Trophoblast cell (in vitro differentiated cells and primary cell): Measurements from ENCODE around the gene PRAMEF4.
A peak's percentile ranks its signal among the peaks of the same experiment; 100 is the strongest.
"Not testable (repeated sequence)": the region's sequence is repeated elsewhere in the genome, so short reads cannot be mapped to it uniquely, and the experiment has no call there.

ENCODE experiments used
- DNase-seq, 2 donors: peaks; one replicate each; pipeline ENCODE4 v3.0.0-alpha.2; 2016
- H2AFZ ChIP-seq: 2 replicates; pipeline ENCODE4 v1.6.1; 2013; ENCODE audit warnings: low read length, moderate library complexity, mild to moderate bottlenecking; ENCODE audit not compliant: insufficient read depth, poor library complexity
- H2AK5ac ChIP-seq: 2 replicates; pipeline ENCODE4 v1.6.1; 2013; ENCODE audit warnings: mild to moderate bottlenecking, low read length
- H2BK120ac ChIP-seq: 2 replicates; pipeline ENCODE4 v1.6.1; 2013; ENCODE audit warnings: low read length, mild to moderate bottlenecking, moderate library complexity; ENCODE audit not compliant: insufficient read depth, poor library complexity
- H2BK12ac ChIP-seq: 2 replicates; pipeline ENCODE4 v1.6.1; 2013; ENCODE audit warnings: mild to moderate bottlenecking, low read length, moderate library complexity
- H2BK5ac ChIP-seq: 2 replicates; pipeline ENCODE4 v1.6.1; 2013; ENCODE audit warnings: low read length, low read depth, moderate library complexity, mild to moderate bottlenecking; ENCODE audit not compliant: poor library complexity
- H3K14ac ChIP-seq: 2 replicates; pipeline ENCODE4 v1.6.1; 2013; ENCODE audit warnings: mild to moderate bottlenecking, low read length
- H3K18ac ChIP-seq: 2 replicates; pipeline ENCODE4 v1.6.1; 2013; ENCODE audit warnings: mild to moderate bottlenecking, low read length
- H3K23ac ChIP-seq: 2 replicates; pipeline ENCODE4 v1.6.1; 2013; ENCODE audit warnings: low read length
- H3K27ac ChIP-seq: 2 replicates; pipeline ENCODE4 v1.5.1; 2013; ENCODE audit warnings: low read depth, mild to moderate bottlenecking, inconsistent platforms, low read length, moderate library complexity
- H3K27me3 ChIP-seq: 2 replicates; pipeline ENCODE4 v1.6.1; 2013; ENCODE audit warnings: inconsistent platforms, mild to moderate bottlenecking, low read length, moderate library complexity; ENCODE audit not compliant: insufficient read depth
- H3K36me3 ChIP-seq, 2 experiments: 1 replicate in 1 of 2; 2 replicates in 1 of 2; pipeline ENCODE4 v1.6.1; 2013; ENCODE audit warnings: low read length in 2 of 2, mild to moderate bottlenecking in 2 of 2, moderate library complexity in 1 of 2; ENCODE audit not compliant: insufficient read depth in 2 of 2, control insufficient read depth in 1 of 2
- H3K4ac ChIP-seq: 2 replicates; pipeline ENCODE4 v1.6.1; 2013; ENCODE audit warnings: low read depth, mild to moderate bottlenecking, low read length, moderate library complexity
- H3K4me1 ChIP-seq, 2 experiments: 1 replicate in 1 of 2; 2 replicates in 1 of 2; pipeline ENCODE4 v1.6.1; 2013; ENCODE audit warnings: low read length in 2 of 2, mild to moderate bottlenecking in 2 of 2, moderate library complexity in 1 of 2; ENCODE audit not compliant: insufficient read depth in 2 of 2, control insufficient read depth in 1 of 2
- H3K4me2 ChIP-seq: 2 replicates; pipeline ENCODE4 v1.6.1; 2013; ENCODE audit warnings: inconsistent platforms, mild to moderate bottlenecking, low read length, moderate library complexity
- H3K4me3 ChIP-seq: 2 replicates; pipeline ENCODE4 v1.5.1; 2013; ENCODE audit warnings: mild to moderate bottlenecking, low read depth, low read length, inconsistent platforms
- H3K79me1 ChIP-seq: one replicate; pipeline ENCODE4 v1.6.1; 2013; ENCODE audit warnings: low read length
- H3K79me2 ChIP-seq: 2 replicates; pipeline ENCODE4 v1.6.1; 2013; ENCODE audit warnings: low read length, mild to moderate bottlenecking; ENCODE audit not compliant: control insufficient read depth, insufficient read depth, poor library complexity
- H3K9ac ChIP-seq: 2 replicates; pipeline ENCODE4 v1.6.1; 2013; ENCODE audit warnings: mild to moderate bottlenecking, low read length
- H3K9me3 ChIP-seq: 2 replicates; pipeline ENCODE4 v1.6.1; 2013; ENCODE audit warnings: low read depth, mild to moderate bottlenecking, control low read depth, inconsistent platforms, low read length; ENCODE audit not compliant: insufficient read depth
- H4K12ac ChIP-seq: 2 replicates; pipeline ENCODE4 v1.6.1; 2013; ENCODE audit warnings: low read depth, mild to moderate bottlenecking, low read length, moderate library complexity
- H4K8ac ChIP-seq: 2 replicates; pipeline ENCODE4 v1.6.1; 2013; ENCODE audit warnings: low read depth, mild to moderate bottlenecking, low read length, moderate library complexity
- H4K91ac ChIP-seq: one replicate; pipeline ENCODE4 v1.6.1; 2013; ENCODE audit warnings: low read depth, mild to moderate bottlenecking, low read length, moderate library complexity
- WGBS: extraction: QIAGEN DNeasy Blood & Tissue Kit; methylation state at CpG from one replicate; pipeline ENCODE4 v1.1.7; 2013; ENCODE audit warnings: missing lambda C conversion rate; ENCODE audit not compliant: insufficient read length, insufficient coverage; ENCODE audit errors: extremely low coverage; 5-methylcytosine and 5-hydroxymethylcytosine counted together

PRAMEF4 gene

DNA sequence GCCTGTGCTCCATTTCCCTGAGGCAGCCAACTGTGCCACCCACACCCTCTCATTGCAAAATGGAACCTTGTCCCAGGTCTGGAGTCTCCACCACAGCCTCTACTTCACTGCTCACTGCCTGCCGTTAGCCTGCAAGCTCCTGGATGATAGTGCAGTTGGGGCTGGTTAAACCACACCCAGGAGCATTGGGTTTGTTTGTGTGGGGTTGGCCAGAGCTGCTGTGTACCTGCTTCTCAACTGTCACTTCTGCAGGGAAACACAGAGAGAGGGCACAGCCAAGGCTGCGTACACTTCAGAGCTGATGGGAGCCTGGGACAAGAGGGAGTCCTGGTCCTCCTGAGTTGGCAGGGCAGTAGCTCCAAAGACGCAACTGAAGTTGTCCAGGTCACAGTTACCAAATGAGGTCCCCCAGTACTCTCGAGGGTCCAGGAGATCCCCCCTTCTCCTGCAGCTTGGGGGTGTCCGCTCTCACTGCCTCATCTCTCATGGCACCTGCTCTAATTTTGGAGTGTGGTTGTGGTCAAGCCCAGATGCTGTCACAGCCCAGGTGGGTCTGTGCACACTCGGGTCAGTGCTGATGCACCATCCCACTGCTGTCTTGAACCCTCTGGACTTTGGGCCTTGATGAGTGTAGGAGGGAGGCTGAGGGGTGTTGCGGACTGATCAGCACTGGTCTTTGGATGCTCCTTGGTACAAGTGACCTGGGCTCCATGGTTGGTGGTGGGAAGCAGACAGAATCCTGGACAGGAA lies 22.7 kb downstream of the PRAMEF4 start:
- DNase-seq, H2AFZ ChIP-seq, H3K79me1 ChIP-seq, H2BK12ac ChIP-seq, H2BK120ac ChIP-seq, H3K14ac ChIP-seq, H3K18ac ChIP-seq, H3K9ac ChIP-seq, H4K12ac ChIP-seq, H4K8ac ChIP-seq, H3K27ac ChIP-seq, H3K4me1 ChIP-seq, H3K36me3 ChIP-seq, H3K4ac ChIP-seq, H4K91ac ChIP-seq, H3K79me2 ChIP-seq, H3K27me3 ChIP-seq, H3K23ac ChIP-seq, H3K4me2 ChIP-seq, H2BK5ac ChIP-seq, H3K4me3 ChIP-seq, H2AK5ac ChIP-seq: not testable (repeated sequence)
- WGBS: no CpG with 5 or more reads among the region's 7 CpGs
- H3K9me3 ChIP-seq: peaks cover 10% of the 10 kb centered on the region

DNA sequence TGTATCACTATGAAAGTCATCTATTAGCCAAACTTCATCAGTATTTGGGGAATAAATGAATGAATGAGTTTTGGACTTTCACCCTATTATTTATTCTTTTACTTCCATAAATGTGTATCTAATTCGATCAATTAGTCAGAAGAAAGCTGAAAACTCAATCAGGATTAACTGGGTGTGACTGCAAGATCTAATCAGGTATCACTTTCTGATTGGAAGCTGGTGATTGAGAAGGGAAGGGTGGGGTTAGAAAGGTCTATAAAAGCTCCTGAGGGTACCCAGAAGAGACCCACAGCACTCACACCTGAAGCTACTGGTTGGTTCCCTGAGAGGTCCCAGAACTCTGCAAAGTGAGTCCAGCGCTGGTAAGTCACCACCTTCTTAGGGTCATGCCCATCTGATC lies 29.2 kb downstream of the PRAMEF4 start, which contains the start of gene PRAMEF2:
Gene PRAMEF2 (plus strand): TSS at position 301 of the 400 bp plus-strand sequence. CDS start 1,924 bp downstream, outside the sequence.
- H3K9ac ChIP-seq, H3K9me3 ChIP-seq, H3K27me3 ChIP-seq, DNase-seq, H2BK12ac ChIP-seq, H3K79me2 ChIP-seq, H4K8ac ChIP-seq, H3K4me3 ChIP-seq, H4K91ac ChIP-seq, H4K12ac ChIP-seq, H3K36me3 ChIP-seq, H2BK5ac ChIP-seq, H3K4me2 ChIP-seq, H3K18ac ChIP-seq, H3K27ac ChIP-seq, H3K79me1 ChIP-seq, H2AFZ ChIP-seq, H3K23ac ChIP-seq, H3K4ac ChIP-seq, H2AK5ac ChIP-seq, H3K14ac ChIP-seq, H3K4me1 ChIP-seq, H2BK120ac ChIP-seq: not testable (repeated sequence)
- no CpG with 5 or more reads among the region's 2 CpGs for WGBS

DNA sequence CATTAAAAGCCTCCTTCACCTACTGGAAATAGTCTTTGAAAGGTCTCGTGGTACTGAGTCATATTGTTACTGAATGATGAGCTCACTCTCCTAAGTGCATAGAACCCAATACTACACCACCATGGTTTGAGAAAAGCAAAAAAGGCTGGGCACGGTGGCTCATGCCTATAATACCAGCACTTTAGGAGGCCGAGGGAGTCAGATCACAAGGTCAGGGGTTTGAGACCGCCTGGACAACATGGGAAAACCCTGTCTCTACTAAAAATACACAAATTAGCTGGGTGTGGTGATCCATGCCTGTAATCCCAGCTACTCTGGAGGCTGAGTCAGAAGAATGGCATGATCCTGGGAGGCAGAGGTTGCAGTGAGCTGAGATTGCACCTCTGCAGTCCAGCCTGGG lies 34.2 kb downstream of the PRAMEF4 start:
- H3K18ac ChIP-seq: no peak overlapping the region
- no peak overlapping the region for H4K91ac ChIP-seq
- H2BK120ac ChIP-seq: no peak overlapping the region
- H3K4me1 ChIP-seq: no peaks in the 10 kb centered on the region
- no peak overlapping the region for H3K4me3 ChIP-seq
- H2BK12ac ChIP-seq: no peak overlapping the region
- H2AK5ac ChIP-seq: no peak overlapping the region
- H3K14ac ChIP-seq: no peak overlapping the region
- H3K9ac ChIP-seq: no peak overlapping the region
- no peaks in the 10 kb centered on the region for H3K79me1 ChIP-seq
- peaks cover 9% of the 10 kb centered on the region for H3K9me3 ChIP-seq
- H3K79me2 ChIP-seq: no peaks in the 10 kb centered on the region
- no peak overlapping the region for H3K27ac ChIP-seq
- DNase-seq: peak; percentile 25 to 27
- H2BK5ac ChIP-seq: no peak overlapping the region
- H4K12ac ChIP-seq: no peak overlapping the region
- no CpG with 5 or more reads among the region's 4 CpGs for WGBS
- no peak overlapping the region for H3K4ac ChIP-seq
- H3K4me2 ChIP-seq: no peak overlapping the region
- H4K8ac ChIP-seq: no peak overlapping the region
- H3K36me3 ChIP-seq: no peaks in the 10 kb centered on the region
- no peaks in the 10 kb centered on the region for H3K27me3 ChIP-seq
- no peak overlapping the region for H2AFZ ChIP-seq
- H3K23ac ChIP-seq: no peak overlapping the region

DNA sequence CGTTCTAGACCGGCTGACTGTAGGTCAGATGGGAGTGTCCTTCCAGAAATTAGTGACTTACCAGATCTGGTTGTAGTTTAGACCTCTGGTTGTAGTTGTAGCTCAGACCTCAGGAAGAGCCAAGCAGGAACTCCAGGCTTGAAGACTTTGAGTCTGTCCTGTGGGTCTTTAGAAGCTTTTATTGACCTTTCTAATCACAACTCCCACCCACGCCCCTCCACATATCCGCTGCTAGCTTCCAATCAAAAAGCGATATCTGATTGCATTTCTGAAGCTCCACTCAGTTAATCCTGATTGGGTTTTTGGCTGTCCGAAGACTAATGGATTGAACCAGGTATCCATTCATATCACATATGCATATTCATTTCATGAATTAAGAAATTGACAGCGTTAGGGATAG lies 37.4 kb downstream of the PRAMEF4 start, which contains the start of gene HNRNPCL1:
Gene HNRNPCL1 (minus strand): TSS at position 101 of the 400 bp plus-strand sequence. CDS start 431 bp downstream, outside the sequence.
- H4K91ac ChIP-seq, H2BK12ac ChIP-seq, H2AK5ac ChIP-seq, H3K36me3 ChIP-seq, H3K23ac ChIP-seq, H2AFZ ChIP-seq, H3K9ac ChIP-seq, H2BK5ac ChIP-seq, DNase-seq, H3K14ac ChIP-seq, H3K4me2 ChIP-seq, H3K79me2 ChIP-seq, H3K9me3 ChIP-seq, H3K79me1 ChIP-seq, H4K8ac ChIP-seq, H3K27ac ChIP-seq, H2BK120ac ChIP-seq, H3K4ac ChIP-seq, H3K4me1 ChIP-seq, H3K4me3 ChIP-seq, H3K18ac ChIP-seq, H3K27me3 ChIP-seq, H4K12ac ChIP-seq: not testable (repeated sequence)
- WGBS: no CpG with 5 or more reads among the region's 7 CpGs
